ENCODE results near the gene KDM4F. TPM values are rescaled to one million over a fixed set of nuclear protein-coding genes. Genes with fewer than 3 reads are reported as not detected.

KDM4F gene
- total RNA-seq, 1 experiment from 2014 or later, result not detected

- no peaks in the 10 kb centered on the region for H3K9me3 ChIP-seq (ENCODE audit: control insufficient read depth in 1 of 2, insufficient read depth in 1 of 2, low read depth in 1 of 2, low read length in 2 of 2)
- H4K20me1 ChIP-seq (ENCODE audit: insufficient read depth), result no peaks in the 10 kb centered on the region
- no peak overlapping the region for H3K4me2 ChIP-seq (ENCODE audit: low read length)
- POLR2A ChIA-PET, result no interaction called here
- ATAC-seq (no peak), DNase-seq (ENCODE audit: low read depth, low spot score) (no peak)
- H3K27me3 ChIP-seq (ENCODE audit: insufficient read depth, low read length), result no peaks in the 10 kb centered on the region; the same call in 1 of the 2 replicates
- H3K9me2 ChIP-seq (ENCODE audit: insufficient read depth), result no peaks in the 10 kb centered on the region
- H3K4me1 ChIP-seq (ENCODE audit: control insufficient read depth in 1 of 2, insufficient read depth in 2 of 2, low read length in 2 of 2), result no peaks in the 10 kb centered on the region
- no TSS peak for BruUV-seq (replicated peaks)
- TF ChIP-seq POLR2AphosphoS5 (IDR thresholded peaks at IDR 0.05; ENCODE audit: low read depth, low read length), result no peak
- no peak for TF ChIP-seq YY1 (IDR thresholded peaks at IDR 0.05; ENCODE audit: extremely low read depth, insufficient replicate concordance, low read depth, low read length)
- H2AFZ ChIP-seq (ENCODE audit: low read depth, low read length, poor library complexity, severe bottlenecking), result no peak overlapping the region
- H3K9ac ChIP-seq (ENCODE audit: low read length), result no peak overlapping the region
- no peak overlapping the region for H3K27ac ChIP-seq (ENCODE audit: low read depth, low read length)
- CTCF ChIA-PET, result no interaction called here
- H3K79me2 ChIP-seq (ENCODE audit: insufficient read depth, low read length), result no peaks in the 10 kb centered on the region
- no peak overlapping the region for H3K4me3 ChIP-seq (replicated peaks in 1 of 2; ENCODE audit: low read depth in 1 of 2, low read length in 2 of 2)
- no peaks in the 10 kb centered on the region for H3K36me3 ChIP-seq (ENCODE audit: control insufficient read depth in 1 of 2, insufficient read depth in 2 of 2, low read length in 2 of 2)
- RAD21 ChIA-PET (ENCODE audit: low non-redundant PET in 1 of 2, low total read pairs in 2 of 2, uncharacterized antibody in 2 of 2, unreplicated experiment in 2 of 2), result no interaction called here
- intact Hi-C loops (cut with micrococcal nuclease), result no loop called here
Observed at GRCh38 chr11:95028357-95028756, 20.9 kb upstream of the KDM4F start.

- DNase-seq (ENCODE audit: low read depth, low spot score) (no peak), ATAC-seq (no peak)
- H4K20me1 ChIP-seq (ENCODE audit: insufficient read depth), result no peaks in the 10 kb centered on the region
- no peaks in the 10 kb centered on the region for H3K79me2 ChIP-seq (ENCODE audit: insufficient read depth, low read length)
- no peaks in the 10 kb centered on the region for H3K36me3 ChIP-seq (ENCODE audit: control insufficient read depth in 1 of 2, insufficient read depth in 2 of 2, low read length in 2 of 2)
- intact Hi-C loops (cut with micrococcal nuclease), result no loop called here
- no peaks in the 10 kb centered on the region for H3K27me3 ChIP-seq (ENCODE audit: insufficient read depth, low read length)
- ChIA-PET RAD21 (ENCODE audit: low non-redundant PET in 1 of 2, low total read pairs in 2 of 2, uncharacterized antibody in 2 of 2, unreplicated experiment in 2 of 2) (no interaction called here), POLR2A (no interaction called here), CTCF (no interaction called here)
- H3K9me2 ChIP-seq (ENCODE audit: insufficient read depth), result no peaks in the 10 kb centered on the region
- no peak overlapping the region for H3K9ac ChIP-seq (ENCODE audit: low read length)
- H3K27ac ChIP-seq (ENCODE audit: low read depth, low read length), result no peak overlapping the region
- H3K9me3 ChIP-seq (ENCODE audit: control insufficient read depth in 1 of 2, insufficient read depth in 1 of 2, low read depth in 1 of 2, low read length in 2 of 2), result no peaks in the 10 kb centered on the region
- BruUV-seq (replicated peaks), result no TSS peak
- no peaks in the 10 kb centered on the region for H3K4me1 ChIP-seq (ENCODE audit: control insufficient read depth in 1 of 2, insufficient read depth in 2 of 2, low read length in 2 of 2)
- no peak overlapping the region for H3K4me3 ChIP-seq (replicated peaks in 1 of 2; ENCODE audit: low read depth in 1 of 2, low read length in 2 of 2)
- no peak overlapping the region for H3K4me2 ChIP-seq (ENCODE audit: low read length)
- no peak overlapping the region for H2AFZ ChIP-seq (ENCODE audit: low read depth, low read length, poor library complexity, severe bottlenecking)
- TF ChIP-seq TCF7L2 (IDR thresholded peaks at IDR 0.05; ENCODE audit: borderline replicate concordance, extremely low read depth, insufficient read depth, insufficient read length) (no peak), YY1 (IDR thresholded peaks at IDR 0.05; ENCODE audit: extremely low read depth, insufficient replicate concordance, low read depth, low read length) (no peak), FOSL1 (IDR thresholded peaks at IDR 0.05; ENCODE audit: low read depth) (no peak), SP1 (IDR thresholded peaks at IDR 0.05; ENCODE audit: low read depth) (no peak), MAX (IDR thresholded peaks at IDR 0.05) (no peak), ATF3 (IDR thresholded peaks at IDR 0.05) (no peak), CTCF (IDR thresholded peaks at IDR 0.05 in 2 of 3, conservative IDR thresholded peaks at IDR 0.05 in 1 of 3; ENCODE audit: borderline replicate concordance in 1 of 3, insufficient read depth in 1 of 3, low read depth in 2 of 3, low read length in 2 of 3) (no peak), EZH2phosphoT487 (IDR thresholded peaks at IDR 0.05; ENCODE audit: borderline replicate concordance) (no peak), CEBPB (IDR thresholded peaks at IDR 0.05; ENCODE audit: low read depth) (no peak), ZBTB33 (IDR thresholded peaks at IDR 0.05; ENCODE audit: extremely low read depth, insufficient replicate concordance, low read length) (no peak), EZH2 (IDR thresholded peaks at IDR 0.05) (no peak), JUND (IDR thresholded peaks at IDR 0.05) (no peak), ELF1 (IDR thresholded peaks at IDR 0.05; ENCODE audit: borderline replicate concordance, low read depth) (no peak), ZNF274 (IDR thresholded peaks at IDR 0.05; ENCODE audit: low read depth, low read length) (no peak)
Observed at GRCh38 chr11:95033051-95033450, 16.2 kb upstream of the KDM4F start.

Measured in HCT116 (cell line).